GM11168 (cell line): ENCODE data around the gene CETP.

Experiments used
- in situ Hi-C: fragments of 300-500 bp; cut with MboI; formaldehyde crosslinking; loops from one replicate; pipeline ENCODE4 v1.12.0; 2022; ENCODE audit warnings: low sequenced_read_pairs; ENCODE audit not compliant: unreplicated experiment

The CETP gene

DNA sequence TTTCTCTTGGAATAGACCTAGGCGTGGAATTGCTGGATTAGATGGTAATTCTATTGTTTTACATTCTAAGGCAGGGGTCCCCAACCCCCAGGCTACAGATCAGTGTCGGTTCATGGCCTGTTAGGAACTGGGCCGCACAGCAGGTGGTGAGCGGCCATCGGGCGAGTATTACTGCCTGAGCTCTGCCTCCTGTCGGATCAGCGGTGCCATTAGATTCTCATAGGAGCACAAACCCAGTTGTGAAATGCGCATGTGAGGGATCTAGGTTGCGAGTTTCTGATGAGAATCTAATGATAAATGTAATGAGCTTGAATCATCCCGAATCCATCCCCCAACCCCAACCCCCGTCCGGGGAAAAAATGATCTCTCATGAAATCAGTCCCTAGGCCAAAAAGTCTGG lies 50.6 kb downstream of the CETP start:
- in situ Hi-C loops = no loop called here

- in situ Hi-C loops = no loop called here
Measured at GRCh38 chr16:57013229-57013628, 51.5 kb downstream of the CETP start.

GRCh38 chr16:57013902-57014301 lies 52.2 kb downstream of the CETP start:
- in situ Hi-C loops = no loop called here

- in situ Hi-C loops = no loop called here
Measured at GRCh38 chr16:57016301-57016700, 54.6 kb downstream of the CETP start.

DNA sequence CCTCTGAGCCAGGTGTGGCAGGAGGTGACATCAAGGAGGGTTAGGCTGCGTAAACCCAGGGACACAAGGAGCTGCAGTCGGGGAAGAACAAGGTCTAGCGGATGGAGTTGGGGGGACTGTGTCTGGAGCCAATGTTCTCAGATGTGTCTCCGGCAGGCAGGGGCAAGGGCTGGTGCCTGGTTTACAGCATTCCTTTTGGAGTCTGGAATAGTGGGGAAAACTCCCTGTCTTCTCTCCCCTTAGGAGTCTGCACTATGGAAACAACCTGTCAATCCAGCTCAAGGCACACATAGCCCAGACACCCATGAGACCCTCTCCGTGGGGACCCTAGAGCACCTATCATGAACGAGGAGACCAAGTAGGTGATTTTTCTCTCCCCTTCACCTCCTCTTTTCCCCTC lies 55.1 kb downstream of the CETP start:
- in situ Hi-C loops = no loop called here

DNA sequence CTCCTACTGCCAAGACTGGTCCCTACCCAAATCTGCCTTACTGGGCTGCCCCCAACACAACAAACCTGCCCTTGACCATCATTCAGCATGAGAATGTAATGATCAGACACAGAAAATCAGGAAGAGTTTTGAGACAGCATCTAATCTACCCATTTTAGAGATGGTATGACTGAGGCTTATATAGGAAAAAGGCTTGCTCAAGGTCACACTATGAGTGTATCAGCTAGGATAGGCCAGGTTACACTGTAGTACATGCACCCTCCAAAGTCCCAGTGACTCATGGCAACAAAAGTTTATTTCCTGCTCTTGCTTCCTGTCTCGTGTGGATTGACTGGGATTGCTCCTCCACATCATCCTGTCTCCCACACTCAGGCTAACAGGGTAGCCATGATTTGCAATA lies 55.5 kb downstream of the CETP start:
- in situ Hi-C loops = no loop called here

- in situ Hi-C loops = no loop called here
Measured at GRCh38 chr16:57019746-57020145, 58.0 kb downstream of the CETP start.

- in situ Hi-C loops = no loop called here
Measured at GRCh38 chr16:57020651-57021050, 58.9 kb downstream of the CETP start.

- in situ Hi-C loops = no loop called here
Measured at GRCh38 chr16:57021757-57022156, 60.0 kb downstream of the CETP start.

- in situ Hi-C loops = no loop called here
Measured at GRCh38 chr16:57022445-57022844, 60.7 kb downstream of the CETP start.

DNA sequence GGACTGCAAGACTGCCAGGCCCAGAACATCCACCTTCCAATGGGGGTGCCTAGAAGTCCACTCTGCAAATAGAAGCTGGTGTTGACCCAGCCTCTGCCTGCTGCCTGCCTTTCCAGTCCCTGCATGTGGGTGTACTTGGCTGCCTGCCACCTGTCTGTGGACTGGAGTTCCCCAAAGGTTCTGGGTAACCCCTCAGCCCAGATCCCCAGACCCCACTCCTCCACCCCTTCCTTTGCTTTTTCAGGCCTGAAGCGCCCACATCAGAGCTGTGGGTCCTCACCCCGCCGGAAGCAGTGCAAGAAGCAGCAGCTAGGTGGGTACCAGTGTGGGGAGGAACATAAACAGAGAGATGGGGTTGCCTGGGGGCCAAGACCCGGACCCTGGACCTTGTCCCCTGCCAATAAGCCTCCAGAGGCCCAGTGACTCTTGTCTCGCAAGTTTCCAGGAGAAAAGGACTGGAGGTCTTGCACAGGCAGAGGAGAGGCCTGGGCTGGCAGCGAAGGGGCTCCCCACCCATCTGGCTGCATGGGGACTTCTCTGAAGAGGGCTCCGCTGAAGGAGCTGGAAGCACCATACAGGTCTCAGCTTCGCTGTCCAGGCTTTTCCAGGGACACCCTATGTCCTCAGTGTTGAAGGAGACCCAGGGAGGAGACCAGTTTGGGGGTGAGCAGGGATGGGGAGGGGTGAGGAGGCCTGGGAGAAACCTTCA lies 61.9 kb downstream of the CETP start:
- in situ Hi-C loops = no loop called here

GRCh38 chr16:57024894-57025680 lies 63.3 kb downstream of the CETP start:
- in situ Hi-C loops = no loop called here

DNA sequence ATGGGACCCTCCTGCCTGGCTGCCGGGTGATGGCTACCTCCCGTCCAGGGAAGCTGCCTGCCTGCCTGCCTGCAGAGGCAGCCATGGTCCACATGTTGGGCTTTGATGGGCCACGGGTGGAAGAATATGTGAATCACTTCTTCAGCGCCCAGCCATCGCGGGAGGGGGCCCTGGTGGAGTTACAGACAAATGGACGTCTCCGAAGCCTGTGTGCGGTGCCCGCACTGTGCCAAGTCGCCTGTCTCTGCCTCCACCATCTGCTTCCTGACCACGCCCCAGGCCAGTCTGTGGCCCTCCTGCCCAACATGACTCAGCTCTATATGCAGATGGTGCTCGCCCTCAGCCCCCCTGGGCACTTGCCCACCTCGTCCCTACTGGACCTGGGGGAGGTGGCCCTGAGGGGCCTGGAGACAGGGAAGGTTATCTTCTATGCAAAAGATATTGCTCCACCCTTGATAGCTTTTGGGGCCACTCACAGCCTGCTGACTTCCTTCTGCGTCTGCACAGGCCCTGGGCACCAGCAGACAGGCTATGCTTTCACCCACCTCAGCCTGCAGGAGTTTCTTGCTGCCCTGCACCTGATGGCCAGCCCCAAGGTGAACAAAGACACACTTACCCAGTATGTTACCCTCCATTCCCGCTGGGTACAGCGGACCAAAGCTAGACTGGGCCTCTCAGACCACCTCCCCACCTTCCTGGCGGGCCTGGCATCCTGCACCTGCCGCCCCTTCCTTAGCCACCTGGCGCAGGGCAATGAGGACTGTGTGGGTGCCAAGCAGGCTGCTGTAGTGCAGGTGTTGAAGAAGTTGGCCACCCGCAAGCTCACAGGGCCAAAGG lies 64.4 kb downstream of the CETP start:
- in situ Hi-C loops = no loop called here

GRCh38 chr16:57026778-57027062 lies 65.0 kb downstream of the CETP start:
- in situ Hi-C loops = no loop called here

GRCh38 chr16:57027067-57027466 lies 65.3 kb downstream of the CETP start:
- in situ Hi-C loops = no loop called here

GRCh38 chr16:57028086-57028485 lies 66.3 kb downstream of the CETP start:
- in situ Hi-C loops = no loop called here

- in situ Hi-C loops = no loop called here
Measured at GRCh38 chr16:57029161-57030160, 67.7 kb downstream of the CETP start.

GRCh38 chr16:57030346-57030902 lies 68.7 kb downstream of the CETP start:
- in situ Hi-C loops = no loop called here

DNA sequence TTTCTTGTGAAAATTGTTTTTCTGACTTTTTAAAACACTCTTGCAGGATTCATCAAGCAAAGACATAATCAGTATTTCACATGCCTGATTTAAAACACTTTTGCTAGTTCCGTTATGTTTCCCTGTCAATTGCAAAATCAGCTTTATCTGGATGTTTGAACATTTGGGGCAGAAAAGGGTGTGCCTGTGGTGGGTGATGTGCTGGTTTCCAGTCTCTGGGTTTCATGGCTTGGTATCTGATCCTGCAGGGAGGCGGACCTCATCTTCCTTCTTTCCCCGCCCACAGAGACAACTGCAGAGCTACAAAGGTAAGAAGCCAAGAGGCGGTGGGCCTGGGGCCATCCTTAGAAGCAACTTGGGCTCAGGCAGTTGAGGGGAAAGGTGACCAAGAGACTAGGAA lies 69.4 kb downstream of the CETP start:
- in situ Hi-C loops = no loop called here

GRCh38 chr16:57032346-57032745 lies 70.6 kb downstream of the CETP start:
- in situ Hi-C loops = no loop called here
